Neural progenitor cell (in vitro differentiated cells): ENCODE measurements around the gene CLASRP. TPM values are rescaled to one million over a fixed set of nuclear protein-coding genes. Genes with fewer than 3 reads are reported as not detected.
A peak's percentile ranks its signal among the peaks of the same experiment; 100 is the strongest.

Experiments used
- DNase-seq: peaks from one replicate; pipeline ENCODE4 v3.0.0-alpha.2; 2016; ENCODE audit warnings: low spot score
- H2AFZ ChIP-seq: fragments of 200-600 bp; sonication (generic); replicated peaks from 2 replicates; pipeline ENCODE4 v1.6.1; 2016; ENCODE audit warnings: antibody characterized with exemption
- H3F3A ChIP-seq: fragments of 200-600 bp; sonication (generic); 2 replicates; pipeline ENCODE4 v1.6.1; 2016; ENCODE audit warnings: antibody characterized with exemption, low read depth
- H3K27ac ChIP-seq: fragments of 200-600 bp; sonication (generic); 2 replicates; pipeline ENCODE4 v1.5.1; 2016; ENCODE audit warnings: mild to moderate bottlenecking
- H3K27me3 ChIP-seq: fragments of 200-600 bp; sonication (generic); 2 replicates; pipeline ENCODE4 v1.6.1; 2016; ENCODE audit warnings: mild to moderate bottlenecking, moderate library complexity
- H3K36me3 ChIP-seq: fragments of 200-600 bp; sonication (generic); 2 replicates; pipeline ENCODE4 v1.5.1; 2016
- H3K4me1 ChIP-seq: fragments of 200-600 bp; sonication (generic); 2 replicates; pipeline ENCODE4 v1.6.1; 2016; ENCODE audit warnings: mixed run types
- H3K4me2 ChIP-seq: fragments of 200-600 bp; sonication (generic); 2 replicates; pipeline ENCODE4 v1.6.1; 2016
- H3K4me3 ChIP-seq: fragments of 200-600 bp; sonication (generic); 2 replicates; pipeline ENCODE4 v1.5.1; 2016
- H3K79me2 ChIP-seq: fragments of 200-600 bp; sonication (generic); 2 replicates; pipeline ENCODE4 v1.6.1; 2016; ENCODE audit warnings: low read depth
- H3K9ac ChIP-seq: fragments of 200-600 bp; sonication (generic); 2 replicates; pipeline ENCODE4 v1.6.1; 2016
- H3K9me3 ChIP-seq: fragments of 200-600 bp; sonication (generic); 2 replicates; pipeline ENCODE4 v1.5.1; 2016; ENCODE audit warnings: low read depth
- H4K20me1 ChIP-seq: fragments of 200-600 bp; sonication (generic); 2 replicates; pipeline ENCODE4 v1.6.1; 2016; ENCODE audit warnings: low read depth
- H3K27ac Mint-ChIP-seq: 3 replicates; pipeline ENCODE4 v1.8.0; 2021; ENCODE audit warnings: mixed read lengths
- H3K27me3 Mint-ChIP-seq: 2 replicates; pipeline ENCODE4 v1.8.0; 2022; ENCODE audit warnings: low read depth, mild to moderate bottlenecking, inconsistent platforms, moderate library complexity, mixed read lengths; ENCODE audit not compliant: insufficient read depth
- H3K36me3 Mint-ChIP-seq: 3 replicates; pipeline ENCODE4 v1.8.0; 2021; ENCODE audit warnings: mixed read lengths
- H3K4me1 Mint-ChIP-seq: 3 replicates; pipeline ENCODE4 v1.8.0; 2021; ENCODE audit warnings: mixed read lengths
- H3K4me3 Mint-ChIP-seq: 3 replicates; pipeline ENCODE4 v1.8.0; 2021; ENCODE audit warnings: mild to moderate bottlenecking, moderate library complexity, mixed read lengths
- H3K9me3 Mint-ChIP-seq: 3 replicates; pipeline ENCODE4 v1.8.0; 2020; ENCODE audit warnings: mixed read lengths
- CTCF ChIP-seq: fragments of 200-600 bp; sonication (generic); IDR thresholded peaks from 2 replicates; pipeline ENCODE4 v1.5.1; 2017; ENCODE audit warnings: antibody characterized with exemption, mild to moderate bottlenecking
- EZH2 ChIP-seq: fragments of 200-600 bp; sonication (generic); IDR thresholded peaks from 2 replicates; pipeline ENCODE4 v1.6.1; 2017; ENCODE audit warnings: antibody characterized with exemption, mild to moderate bottlenecking, moderate library complexity
- EZH2phosphoT487 ChIP-seq: fragments of 200-600 bp; sonication (generic); IDR thresholded peaks from 2 replicates; pipeline ENCODE4 v1.6.1; 2017; ENCODE audit warnings: antibody characterized with exemption
- total RNA-seq: library from RNA; depleted of rRNA; stranded (reverse); fragments of >200 nt; gene quantifications from 2 replicates; pipeline ENCODE4 v1.2.3, GENCODE V29; 2015; ENCODE audit warnings: low replicate concordance

Gene CLASRP
- total RNA-seq, 1 donor from 2014 or later = 57.0 TPM

GRCh38 chr19:45021971-45022370 lies 16.9 kb upstream of the CLASRP start:
- Histone ChIP-seq H2AFZ (no peak overlapping the region), H3K27ac (no peak overlapping the region), H3K4me1 (no peaks in the 10 kb centered on the region), H3F3A (no peaks in the 10 kb centered on the region), H3K79me2 (no peaks in the 10 kb centered on the region), H3K9ac (no peak overlapping the region), H3K4me2 (no peak overlapping the region), H3K4me3 (no peak overlapping the region), H3K36me3 (no peaks in the 10 kb centered on the region), H3K27me3 (no peaks in the 10 kb centered on the region), H4K20me1 (no peaks in the 10 kb centered on the region), H3K9me3 (no peaks in the 10 kb centered on the region)
- TF ChIP-seq EZH2phosphoT487 (no peak), CTCF (no peak), EZH2 (no peak)
- H3K27me3 Mint-ChIP-seq = peaks cover 8% of the 10 kb centered on the region
- no peaks in the 10 kb centered on the region for H3K9me3 Mint-ChIP-seq
- H3K4me1 Mint-ChIP-seq = no peaks in the 10 kb centered on the region
- no peaks in the 10 kb centered on the region for H3K36me3 Mint-ChIP-seq
- no peak overlapping the region for H3K4me3 Mint-ChIP-seq
- no peak overlapping the region for H3K27ac Mint-ChIP-seq
- no peak for DNase-seq

GRCh38 chr19:45023048-45023447 lies 15.8 kb upstream of the CLASRP start:
- H3K9ac ChIP-seq = no peak overlapping the region
- no peak overlapping the region for H3K4me2 ChIP-seq
- no peak for DNase-seq
- peaks cover 9% of the 10 kb centered on the region for H3K27me3 Mint-ChIP-seq
- TF ChIP-seq EZH2phosphoT487 = no peak
- TF ChIP-seq EZH2 = no peak
- TF ChIP-seq CTCF = no peak
- no peaks in the 10 kb centered on the region for H4K20me1 ChIP-seq
- H3K79me2 ChIP-seq = no peaks in the 10 kb centered on the region
- no peak overlapping the region for H3K4me3 Mint-ChIP-seq
- no peak overlapping the region for H3K27ac Mint-ChIP-seq
- H3K27ac ChIP-seq = no peak overlapping the region
- H3K4me1 ChIP-seq = no peaks in the 10 kb centered on the region
- no peaks in the 10 kb centered on the region for H3K9me3 ChIP-seq
- no peaks in the 10 kb centered on the region for H3K4me1 Mint-ChIP-seq
- no peaks in the 10 kb centered on the region for H3F3A ChIP-seq
- H3K4me3 ChIP-seq = no peak overlapping the region
- H3K9me3 Mint-ChIP-seq = no peaks in the 10 kb centered on the region
- no peaks in the 10 kb centered on the region for H3K36me3 ChIP-seq
- H3K27me3 ChIP-seq = no peaks in the 10 kb centered on the region
- H2AFZ ChIP-seq = no peak overlapping the region
- no peaks in the 10 kb centered on the region for H3K36me3 Mint-ChIP-seq

GRCh38 chr19:45025264-45025663 lies 13.6 kb upstream of the CLASRP start:
- Histone ChIP-seq H3K4me2 (no peak overlapping the region), H3K36me3 (no peaks in the 10 kb centered on the region), H3F3A (no peaks in the 10 kb centered on the region), H3K27ac (no peak overlapping the region), H3K9me3 (no peaks in the 10 kb centered on the region), H3K4me1 (no peaks in the 10 kb centered on the region), H2AFZ (no peak overlapping the region), H3K9ac (no peak overlapping the region), H4K20me1 (no peaks in the 10 kb centered on the region), H3K4me3 (no peak overlapping the region), H3K27me3 (no peaks in the 10 kb centered on the region), H3K79me2 (no peaks in the 10 kb centered on the region)
- Mint-ChIP-seq H3K27ac (peak overlapping the region; percentile 66), H3K27me3 (peaks cover 10% of the 10 kb centered on the region), H3K36me3 (no peaks in the 10 kb centered on the region), H3K4me1 (no peaks in the 10 kb centered on the region), H3K9me3 (no peaks in the 10 kb centered on the region), H3K4me3 (no peak overlapping the region)
- no peak for DNase-seq
- no peak for TF ChIP-seq EZH2
- no peak for TF ChIP-seq EZH2phosphoT487
- TF ChIP-seq CTCF = no peak
